ENCODE data around the gene RENBP.
A peak's percentile ranks its signal among the peaks of the same experiment; 100 is the strongest.

- TF ChIP-seq POLR2A (IDR thresholded peaks at IDR 0.05; ENCODE audit: low read depth, low read length), result peak; percentile 76
- peak; percentile 69 for TF ChIP-seq POLR2AphosphoS5 (IDR thresholded peaks at IDR 0.05; ENCODE audit: low read depth, low read length)
These were observed 27.3 kb upstream of the RENBP start, which contains the start of gene HCFC1 for GRCh38 chrX:153971450-153972367.

All from GM12892 (cell line).